Breast epithelium (tissue), 3 donors: ENCODE measurements around the gene NUAK2.

Source experiments
- CTCF ChIP-seq, 3 donors: fragments of 450-650 bp; IDR thresholded peaks; one replicate each; pipeline ENCODE4 v1.5.1; 2016 to 2017; ENCODE audit warnings: antibody characterized with exemption in 3 of 3, mild to moderate bottlenecking in 3 of 3, moderate library complexity in 3 of 3
- POLR2A ChIP-seq: fragments of 450-650 bp; IDR thresholded peaks from one replicate; pipeline ENCODE4 v1.6.1; 2016; ENCODE audit warnings: antibody characterized with exemption, mild to moderate bottlenecking, moderate library complexity

- TF ChIP-seq CTCF (IDR thresholded peaks at IDR 0.05) (no peak), POLR2A (no peak)
These were observed 27.3 kb upstream of the NUAK2 start for GRCh38 chr1:205348554-205349487.
